ENCODE results near the gene MCAT.

The MCAT gene

DNA sequence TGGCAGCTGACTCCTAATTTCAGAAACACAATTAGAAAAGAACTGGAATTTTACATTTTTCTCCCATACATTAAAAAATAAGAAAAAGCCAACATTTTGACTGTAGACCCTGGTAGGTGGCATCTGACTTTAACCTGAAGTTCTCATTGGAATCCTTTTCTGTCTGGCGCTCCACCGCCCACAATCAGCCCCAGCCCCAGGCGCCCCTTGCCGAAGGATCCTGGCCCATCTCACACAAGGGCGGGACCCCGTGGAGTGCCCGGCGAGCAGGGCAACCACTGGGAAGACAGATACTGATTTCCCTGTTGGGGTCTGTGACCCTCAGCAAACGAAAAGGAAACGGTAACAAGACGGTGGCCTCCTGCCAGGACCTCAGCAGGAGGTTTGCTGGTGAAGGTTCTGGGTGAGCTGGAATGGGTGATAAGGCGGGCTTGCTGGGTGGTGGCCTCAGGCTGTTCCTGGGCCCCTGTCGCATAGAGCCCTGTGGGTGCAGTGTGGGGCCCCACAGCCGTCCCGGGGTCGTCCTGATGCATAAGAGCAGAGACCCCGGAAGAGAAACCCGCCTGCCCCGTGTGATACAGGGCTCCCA, 23.9 kb upstream of the MCAT start:
- Histone ChIP-seq H3K27ac (replicated peaks) (no peak overlapping the region), H3K27me3 (ENCODE audit: insufficient read depth, poor library complexity, severe bottlenecking) (no peaks in the 10 kb centered on the region), H3K4me3 (replicated peaks; ENCODE audit: insufficient read depth, low read length) (no peak overlapping the region)
- no peak for TF ChIP-seq REST (IDR thresholded peaks at IDR 0.05; ENCODE audit: insufficient replicate concordance, low read depth)
- TF ChIP-seq GABPA (IDR thresholded peaks at IDR 0.05; ENCODE audit: low read depth), result no peak
- no peak for TF ChIP-seq SPI1 (IDR thresholded peaks at IDR 0.05; ENCODE audit: borderline replicate concordance, low read depth)
- TF ChIP-seq, protein P1, sequence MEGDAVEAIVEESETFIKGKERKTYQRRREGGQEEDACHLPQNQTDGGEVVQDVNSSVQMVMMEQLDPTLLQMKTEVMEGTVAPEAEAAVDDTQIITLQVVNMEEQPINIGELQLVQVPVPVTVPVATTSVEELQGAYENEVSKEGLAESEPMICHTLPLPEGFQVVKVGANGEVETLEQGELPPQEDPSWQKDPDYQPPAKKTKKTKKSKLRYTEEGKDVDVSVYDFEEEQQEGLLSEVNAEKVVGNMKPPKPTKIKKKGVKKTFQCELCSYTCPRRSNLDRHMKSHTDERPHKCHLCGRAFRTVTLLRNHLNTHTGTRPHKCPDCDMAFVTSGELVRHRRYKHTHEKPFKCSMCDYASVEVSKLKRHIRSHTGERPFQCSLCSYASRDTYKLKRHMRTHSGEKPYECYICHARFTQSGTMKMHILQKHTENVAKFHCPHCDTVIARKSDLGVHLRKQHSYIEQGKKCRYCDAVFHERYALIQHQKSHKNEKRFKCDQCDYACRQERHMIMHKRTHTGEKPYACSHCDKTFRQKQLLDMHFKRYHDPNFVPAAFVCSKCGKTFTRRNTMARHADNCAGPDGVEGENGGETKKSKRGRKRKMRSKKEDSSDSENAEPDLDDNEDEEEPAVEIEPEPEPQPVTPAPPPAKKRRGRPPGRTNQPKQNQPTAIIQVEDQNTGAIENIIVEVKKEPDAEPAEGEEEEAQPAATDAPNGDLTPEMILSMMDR (IDR thresholded peaks at IDR 0.05; ENCODE audit: insufficient read depth, low read length), result no peak
- TF ChIP-seq POLR2AphosphoS5 (IDR thresholded peaks at IDR 0.05; ENCODE audit: low read depth), result no peak
- DNase-seq (ENCODE audit: low read depth in 1 of 2, low spot score in 1 of 2), result no peak

- TF ChIP-seq, protein P1 (IDR thresholded peaks at IDR 0.05; ENCODE audit: insufficient read depth, low read length), result no peak
- no peak for TF ChIP-seq GABPA (IDR thresholded peaks at IDR 0.05; ENCODE audit: low read depth)
- TF ChIP-seq REST (IDR thresholded peaks at IDR 0.05; ENCODE audit: insufficient replicate concordance, low read depth), result no peak
- TF ChIP-seq SPI1 (IDR thresholded peaks at IDR 0.05; ENCODE audit: borderline replicate concordance, low read depth), result no peak
- no peak for TF ChIP-seq POLR2AphosphoS5 (IDR thresholded peaks at IDR 0.05; ENCODE audit: low read depth)
- H3K4me3 ChIP-seq (replicated peaks; ENCODE audit: insufficient read depth, low read length), result no peak overlapping the region
- H3K27me3 ChIP-seq (ENCODE audit: insufficient read depth, poor library complexity, severe bottlenecking), result no peaks in the 10 kb centered on the region
- DNase-seq (ENCODE audit: low read depth in 1 of 2, low spot score in 1 of 2), result no peak
- H3K27ac ChIP-seq (replicated peaks), result no peak overlapping the region
Measured at GRCh38 chr22:43166132-43166930, 23.1 kb upstream of the MCAT start.

GRCh38 chr22:43164636-43165035, 21.4 kb upstream of the MCAT start:
- no peak for DNase-seq (ENCODE audit: low read depth in 1 of 2, low spot score in 1 of 2)
- H3K27me3 ChIP-seq (ENCODE audit: insufficient read depth, poor library complexity, severe bottlenecking), result no peaks in the 10 kb centered on the region
- no peak overlapping the region for H3K4me3 ChIP-seq (replicated peaks; ENCODE audit: insufficient read depth, low read length)
- no peak overlapping the region for H3K27ac ChIP-seq (replicated peaks)
- no peak for TF ChIP-seq GABPA (IDR thresholded peaks at IDR 0.05; ENCODE audit: low read depth)
- TF ChIP-seq, protein P1 (IDR thresholded peaks at IDR 0.05; ENCODE audit: insufficient read depth, low read length), result no peak
- no peak for TF ChIP-seq SPI1 (IDR thresholded peaks at IDR 0.05; ENCODE audit: borderline replicate concordance, low read depth)
- no peak for TF ChIP-seq POLR2AphosphoS5 (IDR thresholded peaks at IDR 0.05; ENCODE audit: low read depth)
- no peak for TF ChIP-seq REST (IDR thresholded peaks at IDR 0.05; ENCODE audit: insufficient replicate concordance, low read depth)

Data from HL-60 (cell line).